H1 (cell line): ENCODE data around the gene WLS.

Source experiments
- CHD2 ChIP-seq: IDR thresholded peaks from 2 replicates; pipeline ENCODE4 v1.6.1; 2012; ENCODE audit warnings: low read length, improper control_type of control experiment
- POLR2A ChIP-seq, 2 experiments: IDR thresholded peaks; 1 replicate in 1 of 2; 2 replicates in 1 of 2; pipeline ENCODE4 v1.6.1; 2011; ENCODE audit warnings: low read depth in 2 of 2, low read length in 2 of 2, mild to moderate bottlenecking in 2 of 2; ENCODE audit errors: control extremely low read depth in 1 of 2
- SIX5 ChIP-seq: IDR thresholded peaks from 2 replicates; pipeline ENCODE4 v1.6.1; 2011; ENCODE audit warnings: mild to moderate bottlenecking, low read depth, low read length
- SP1 ChIP-seq: IDR thresholded peaks from 2 replicates; pipeline ENCODE4 v1.6.1; 2011; ENCODE audit warnings: low read depth, low read length
- SRF ChIP-seq: IDR thresholded peaks from 2 replicates; pipeline ENCODE4 v1.6.1; 2011; ENCODE audit warnings: mild to moderate bottlenecking, low read depth, low read length, moderate library complexity
- TF ChIP-seq, protein P1 (sequence below): IDR thresholded peaks from 2 replicates; pipeline ENCODE4 v1.6.1; 2012; ENCODE audit warnings: inconsistent platforms
- TF ChIP-seq, protein P2 (sequence below), 3 experiments: IDR thresholded peaks; 1 replicate in 2 of 3; 2 replicates in 1 of 3; pipeline versions ENCODE4 v1.5.1 to v1.6.1; 2011; ENCODE audit warnings: low read length in 3 of 3, mild to moderate bottlenecking in 3 of 3, inconsistent platforms in 2 of 3, low read depth in 1 of 3, moderate library complexity in 1 of 3; ENCODE audit not compliant: insufficient read depth in 1 of 3; ENCODE audit errors: control extremely low read depth in 1 of 3

DNA sequence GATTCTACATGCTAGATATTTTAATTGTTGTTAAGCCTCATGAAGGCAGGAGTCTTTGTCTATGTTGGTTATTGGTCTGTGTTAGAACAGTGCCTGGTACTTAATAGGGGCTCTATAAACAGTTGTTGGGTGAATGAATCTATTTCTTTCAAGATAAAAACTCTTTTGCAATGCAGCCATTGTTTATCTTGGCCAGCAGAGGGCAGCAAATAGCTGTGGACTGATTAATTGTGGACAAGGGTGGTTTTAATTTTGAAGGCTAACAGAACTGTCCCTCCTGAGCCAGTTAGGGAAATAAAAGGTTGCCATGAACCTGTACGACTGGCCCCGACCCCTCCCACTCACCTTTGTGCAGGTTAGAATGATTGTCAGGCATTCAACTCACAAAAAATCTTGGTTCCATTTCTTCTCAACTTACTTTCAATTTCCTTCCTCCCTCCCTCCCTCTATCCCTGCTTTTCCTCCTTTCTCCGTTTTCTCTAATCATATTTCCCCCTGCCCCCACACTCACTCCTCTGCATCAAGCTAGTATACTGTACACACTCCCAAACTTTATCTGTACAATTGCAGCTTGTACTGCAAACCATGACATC is 115.6 kb downstream of the WLS start:
- no peak for TF ChIP-seq SP1
- TF ChIP-seq, protein P1, sequence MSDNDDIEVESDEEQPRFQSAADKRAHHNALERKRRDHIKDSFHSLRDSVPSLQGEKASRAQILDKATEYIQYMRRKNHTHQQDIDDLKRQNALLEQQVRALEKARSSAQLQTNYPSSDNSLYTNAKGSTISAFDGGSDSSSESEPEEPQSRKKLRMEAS, result no peak
- no peak for TF ChIP-seq SIX5
- no peak for TF ChIP-seq SRF
- TF ChIP-seq CHD2, result no peak
- no peak for TF ChIP-seq POLR2A (IDR thresholded peaks at IDR 0.05; ENCODE audit: control extremely low read depth in 1 of 2, low read depth in 2 of 2, low read length in 2 of 2)
- TF ChIP-seq, protein P2, sequence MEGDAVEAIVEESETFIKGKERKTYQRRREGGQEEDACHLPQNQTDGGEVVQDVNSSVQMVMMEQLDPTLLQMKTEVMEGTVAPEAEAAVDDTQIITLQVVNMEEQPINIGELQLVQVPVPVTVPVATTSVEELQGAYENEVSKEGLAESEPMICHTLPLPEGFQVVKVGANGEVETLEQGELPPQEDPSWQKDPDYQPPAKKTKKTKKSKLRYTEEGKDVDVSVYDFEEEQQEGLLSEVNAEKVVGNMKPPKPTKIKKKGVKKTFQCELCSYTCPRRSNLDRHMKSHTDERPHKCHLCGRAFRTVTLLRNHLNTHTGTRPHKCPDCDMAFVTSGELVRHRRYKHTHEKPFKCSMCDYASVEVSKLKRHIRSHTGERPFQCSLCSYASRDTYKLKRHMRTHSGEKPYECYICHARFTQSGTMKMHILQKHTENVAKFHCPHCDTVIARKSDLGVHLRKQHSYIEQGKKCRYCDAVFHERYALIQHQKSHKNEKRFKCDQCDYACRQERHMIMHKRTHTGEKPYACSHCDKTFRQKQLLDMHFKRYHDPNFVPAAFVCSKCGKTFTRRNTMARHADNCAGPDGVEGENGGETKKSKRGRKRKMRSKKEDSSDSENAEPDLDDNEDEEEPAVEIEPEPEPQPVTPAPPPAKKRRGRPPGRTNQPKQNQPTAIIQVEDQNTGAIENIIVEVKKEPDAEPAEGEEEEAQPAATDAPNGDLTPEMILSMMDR (IDR thresholded peaks at IDR 0.05; ENCODE audit: control extremely low read depth in 1 of 3, insufficient read depth in 1 of 3, low read depth in 1 of 3, low read length in 3 of 3), result peak in 2 of 3 experiments; percentile 72 to 76; a peak in 3 of 4 replicates
